GM23248 (cell line): ENCODE measurements around the gene NLGN4X. TPM values are rescaled to one million over a fixed set of nuclear protein-coding genes. Genes with fewer than 3 reads are reported as not detected.

ENCODE experiments used
- DNase-seq: peaks from one replicate; pipeline ENCODE4 v3.0.0-alpha.2; 2015
- H2AFZ ChIP-seq: fragments of 200-600 bp; sonication (generic); 2 replicates; pipeline ENCODE4 v1.6.1; 2016; ENCODE audit warnings: antibody characterized with exemption
- H3F3A ChIP-seq: fragments of 200-600 bp; sonication (generic); 2 replicates; pipeline ENCODE4 v1.6.1; 2016; ENCODE audit warnings: mild to moderate bottlenecking, antibody characterized with exemption, mixed run types; ENCODE audit not compliant: insufficient read depth
- H3K27ac ChIP-seq: fragments of 200-600 bp; sonication (generic); 2 replicates; pipeline ENCODE4 v1.5.1; 2016; ENCODE audit warnings: mild to moderate bottlenecking
- H3K27me3 ChIP-seq: fragments of 200-600 bp; sonication (generic); replicated peaks from 2 replicates; pipeline ENCODE4 v1.6.1; 2016; ENCODE audit warnings: mild to moderate bottlenecking; ENCODE audit not compliant: insufficient read depth
- H3K36me3 ChIP-seq: fragments of 200-600 bp; sonication (generic); 2 replicates; pipeline ENCODE4 v1.6.1; 2016; ENCODE audit warnings: low read depth, mild to moderate bottlenecking
- H3K4me1 ChIP-seq: fragments of 200-600 bp; sonication (generic); 2 replicates; pipeline ENCODE4 v1.6.1; 2016; ENCODE audit warnings: mild to moderate bottlenecking; ENCODE audit not compliant: insufficient read depth
- H3K4me2 ChIP-seq: fragments of 200-600 bp; sonication (generic); one replicate; pipeline ENCODE4 v1.6.1; 2016; ENCODE audit warnings: mild to moderate bottlenecking; ENCODE audit not compliant: unreplicated experiment
- H3K4me3 ChIP-seq: fragments of 200-600 bp; sonication (generic); 2 replicates; pipeline ENCODE4 v1.5.1; 2016; ENCODE audit warnings: mild to moderate bottlenecking
- H3K79me2 ChIP-seq: fragments of 200-600 bp; sonication (generic); 2 replicates; pipeline ENCODE4 v1.6.1; 2016; ENCODE audit warnings: mild to moderate bottlenecking; ENCODE audit not compliant: insufficient read depth
- H3K9ac ChIP-seq: fragments of 200-600 bp; sonication (generic); 2 replicates; pipeline ENCODE4 v1.6.1; 2016; ENCODE audit warnings: mild to moderate bottlenecking
- H3K9me2 ChIP-seq: fragments of 200-600 bp; sonication (generic); 2 replicates; pipeline ENCODE4 v1.6.1; 2016; ENCODE audit warnings: mixed run types, mild to moderate bottlenecking, moderate library complexity; ENCODE audit not compliant: insufficient read depth
- H3K9me3 ChIP-seq: fragments of 200-600 bp; sonication (generic); one replicate; pipeline ENCODE4 v1.6.1; 2017; ENCODE audit warnings: low read depth
- H4K20me1 ChIP-seq: fragments of 200-600 bp; sonication (generic); 2 replicates; pipeline ENCODE4 v1.6.0; 2016; ENCODE audit not compliant: insufficient read depth
- EZH2 ChIP-seq: fragments of 200-600 bp; sonication (generic); IDR thresholded peaks from 2 replicates; pipeline ENCODE4 v1.6.1; 2018; ENCODE audit warnings: antibody characterized with exemption, mild to moderate bottlenecking; ENCODE audit not compliant: insufficient read depth, poor library complexity, severe bottlenecking
- EZH2phosphoT487 ChIP-seq: fragments of 200-600 bp; sonication (generic); IDR thresholded peaks from 2 replicates; pipeline ENCODE4 v1.6.1; 2018; ENCODE audit warnings: antibody characterized with exemption, moderate library complexity, mild to moderate bottlenecking, low read depth; ENCODE audit not compliant: insufficient read depth
- WGBS, 2 experiments: methylation state at CpG; one replicate each; pipeline ENCODE4 v1.1.6; 2015 to 2017; ENCODE audit warnings: low lambda C conversion rate in 2 of 2, low coverage in 1 of 2; ENCODE audit errors: missing lambda C conversion rate in 2 of 2; 5-methylcytosine and 5-hydroxymethylcytosine counted together
- in situ Hi-C: fragments of 300-500 bp; cut with MboI; formaldehyde crosslinking; loops from 2 replicates; pipeline ENCODE4 v1.15.0; 2020
- polyA plus RNA-seq: library from polyadenylated mRNA; unstranded; fragments of >200 nt; fragmentation: Nextera tagmentation; extraction: Ambion mirVana; gene quantifications from 2 replicates; pipeline ENCODE4 v1.2.1, GENCODE V29; 2016
- total RNA-seq: library from RNA; depleted of rRNA; stranded (reverse); fragments of >200 nt; shearing (Covaris generic); gene quantifications from 2 replicates; pipeline ENCODE4 v1.2.3, GENCODE V29; 2014

The NLGN4X gene
- total and polyA plus RNA-seq, 2 experiments from 2014 or later, result not detected

DNA sequence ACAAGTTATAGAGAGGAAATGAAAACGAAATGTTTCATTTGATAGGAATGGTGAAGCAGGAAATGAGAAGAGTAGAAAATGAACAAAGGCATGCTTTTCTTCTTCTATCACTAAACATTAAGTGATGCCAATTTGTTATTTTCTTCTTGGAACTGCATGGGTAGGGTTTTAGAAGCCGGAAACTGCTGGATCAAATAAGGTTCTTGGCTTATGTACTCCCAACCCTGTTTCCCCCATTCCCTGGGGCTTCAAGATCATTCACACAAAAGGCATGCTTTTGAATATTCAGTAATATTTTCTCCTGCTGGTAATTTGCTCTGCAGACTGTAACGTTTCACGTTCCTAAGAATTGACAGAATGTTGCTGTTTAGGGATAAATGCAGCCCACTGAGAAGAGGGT is 224.1 kb downstream of the NLGN4X start:
- H3K36me3 ChIP-seq, result no peaks in the 10 kb centered on the region
- no peak for DNase-seq
- H3K27me3 ChIP-seq, result no peaks in the 10 kb centered on the region
- in situ Hi-C loops, result no loop called here
- no peak overlapping the region for H3K4me2 ChIP-seq
- TF ChIP-seq EZH2 (no peak), EZH2phosphoT487 (no peak)
- H3K79me2 ChIP-seq, result no peaks in the 10 kb centered on the region
- H3K4me1 ChIP-seq, result no peaks in the 10 kb centered on the region
- H3K9me3 ChIP-seq, result no peaks in the 10 kb centered on the region
- no peak overlapping the region for H3K9ac ChIP-seq
- H3K27ac ChIP-seq, result no peak overlapping the region
- H3K4me3 ChIP-seq, result no peak overlapping the region
- H2AFZ ChIP-seq, result no peak overlapping the region
- no peaks in the 10 kb centered on the region for H4K20me1 ChIP-seq
- WGBS, 2 experiments, result 0 to 6% methylated on average over 4 of the region's 4 CpGs
- no peaks in the 10 kb centered on the region for H3K9me2 ChIP-seq
- no peaks in the 10 kb centered on the region for H3F3A ChIP-seq

DNA sequence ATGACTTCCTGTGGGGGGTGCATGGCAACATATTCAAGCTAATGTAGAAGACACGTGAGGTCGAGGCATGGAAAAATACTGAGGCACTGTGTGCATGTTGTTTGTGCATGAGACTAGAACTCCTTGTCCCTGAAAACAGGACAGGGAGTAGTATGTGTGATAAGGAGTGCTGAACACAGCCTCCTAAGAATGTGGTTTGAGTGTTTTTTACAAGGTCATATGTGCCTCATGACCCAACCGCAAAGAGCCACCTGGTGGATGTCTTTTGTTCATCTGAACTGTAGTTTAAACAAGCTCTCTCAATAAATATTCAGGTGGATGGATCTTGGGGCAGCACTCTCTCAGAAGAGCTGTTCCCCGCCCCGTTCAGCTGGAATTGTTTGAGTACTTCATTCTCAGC is 226.6 kb downstream of the NLGN4X start:
- Histone ChIP-seq H2AFZ (no peak overlapping the region), H3K27me3 (no peaks in the 10 kb centered on the region), H3K27ac (no peak overlapping the region), H3K79me2 (no peaks in the 10 kb centered on the region), H3K36me3 (no peaks in the 10 kb centered on the region), H3K4me3 (no peak overlapping the region), H3K9me3 (no peaks in the 10 kb centered on the region), H3K4me2 (no peak overlapping the region), H3K9me2 (no peaks in the 10 kb centered on the region), H3K4me1 (no peaks in the 10 kb centered on the region), H3F3A (no peaks in the 10 kb centered on the region), H4K20me1 (no peaks in the 10 kb centered on the region), H3K9ac (no peak overlapping the region)
- WGBS, 2 experiments, result 27 to 43% methylated on average over 5 of the region's 5 CpGs
- TF ChIP-seq EZH2phosphoT487, result no peak
- no peak for TF ChIP-seq EZH2
- no peak for DNase-seq
- in situ Hi-C loops, result no loop called here

DNA sequence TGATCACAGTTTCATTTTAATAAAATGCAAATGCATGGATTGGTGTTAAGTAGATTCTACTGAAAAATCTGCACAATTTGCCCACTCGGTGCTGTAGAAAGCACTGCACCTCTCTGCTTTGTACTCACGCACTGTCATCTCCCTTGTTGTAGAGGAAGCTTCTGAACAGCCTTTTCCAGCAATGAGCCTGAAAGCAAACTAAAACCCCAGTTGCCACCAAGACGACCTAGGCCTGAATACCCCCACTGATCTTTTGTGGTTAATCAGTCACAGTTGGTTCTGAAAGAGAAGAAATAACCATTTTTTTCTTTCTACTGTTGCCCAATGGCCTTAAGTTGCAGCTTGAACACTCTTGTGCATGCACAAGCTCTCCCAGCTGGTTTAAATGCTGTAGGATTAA is 229.8 kb downstream of the NLGN4X start:
- Histone ChIP-seq H3K27me3 (no peaks in the 10 kb centered on the region), H4K20me1 (no peaks in the 10 kb centered on the region), H3K27ac (no peak overlapping the region), H2AFZ (no peak overlapping the region), H3K9ac (no peak overlapping the region), H3F3A (no peaks in the 10 kb centered on the region), H3K36me3 (no peaks in the 10 kb centered on the region), H3K4me3 (no peak overlapping the region), H3K79me2 (no peaks in the 10 kb centered on the region), H3K4me2 (no peak overlapping the region), H3K4me1 (no peaks in the 10 kb centered on the region), H3K9me2 (no peaks in the 10 kb centered on the region), H3K9me3 (no peaks in the 10 kb centered on the region)
- TF ChIP-seq EZH2 (no peak), EZH2phosphoT487 (no peak)
- in situ Hi-C loops, result no loop called here
- no peak for DNase-seq
- 6 to 7% methylated on average over 3 of the region's 3 CpGs for WGBS, 2 experiments

DNA sequence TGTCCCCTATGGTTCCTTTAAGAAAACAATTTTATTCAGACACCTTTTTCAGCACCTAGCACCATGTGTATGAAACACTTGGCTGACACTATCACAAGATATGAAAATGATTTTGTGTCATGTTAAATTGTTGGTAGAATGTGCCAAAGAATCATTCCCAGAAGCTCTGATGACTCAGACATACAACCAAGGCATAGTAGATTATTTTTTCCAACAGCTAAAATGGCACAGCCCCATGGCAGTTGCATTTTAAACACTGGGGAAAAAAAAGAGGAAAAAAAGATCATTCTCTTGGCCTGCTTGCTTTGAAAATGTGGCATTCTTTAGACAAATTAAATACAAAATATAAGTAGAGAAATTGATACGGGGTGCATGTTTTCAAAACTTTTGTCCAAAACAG is 230.2 kb downstream of the NLGN4X start:
- no peaks in the 10 kb centered on the region for H3K9me2 ChIP-seq
- H3K79me2 ChIP-seq, result no peaks in the 10 kb centered on the region
- H3K27ac ChIP-seq, result no peak overlapping the region
- H3K4me2 ChIP-seq, result no peak overlapping the region
- no peaks in the 10 kb centered on the region for H3K27me3 ChIP-seq
- DNase-seq, result no peak
- H3K9ac ChIP-seq, result no peak overlapping the region
- no peaks in the 10 kb centered on the region for H3F3A ChIP-seq
- H2AFZ ChIP-seq, result no peak overlapping the region
- H4K20me1 ChIP-seq, result no peaks in the 10 kb centered on the region
- H3K4me1 ChIP-seq, result no peaks in the 10 kb centered on the region
- no peaks in the 10 kb centered on the region for H3K36me3 ChIP-seq
- in situ Hi-C loops, result no loop called here
- 0% methylated on average over 1 of the region's 1 CpG for WGBS, 2 experiments
- TF ChIP-seq EZH2, result no peak
- TF ChIP-seq EZH2phosphoT487, result no peak
- no peak overlapping the region for H3K4me3 ChIP-seq
- no peaks in the 10 kb centered on the region for H3K9me3 ChIP-seq

DNA sequence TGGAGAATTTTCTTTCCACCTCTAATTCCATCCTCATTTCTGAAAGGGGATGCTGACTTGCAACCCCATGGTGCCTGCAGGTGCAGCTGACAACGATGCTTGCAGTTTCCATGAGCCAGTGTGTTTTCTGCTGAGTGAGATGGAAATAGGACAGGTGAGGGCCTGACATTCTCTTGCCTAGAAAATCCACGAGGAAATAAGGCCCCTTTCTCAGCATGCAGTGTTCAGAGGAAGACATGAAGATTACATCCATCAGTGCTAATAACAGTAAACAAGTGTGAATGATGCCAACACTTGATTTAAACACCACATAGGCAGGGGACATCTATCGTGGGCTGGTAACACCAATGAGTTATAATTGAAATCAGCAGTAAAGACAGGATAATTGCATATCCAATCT is 237.3 kb downstream of the NLGN4X start:
- in situ Hi-C loops, result no loop called here
- no peak for TF ChIP-seq EZH2
- no peak for TF ChIP-seq EZH2phosphoT487
- Histone ChIP-seq H4K20me1 (no peaks in the 10 kb centered on the region), H3K36me3 (no peaks in the 10 kb centered on the region), H3K4me3 (no peak overlapping the region), H3K27ac (no peak overlapping the region), H3K79me2 (no peaks in the 10 kb centered on the region), H3F3A (no peaks in the 10 kb centered on the region), H3K9ac (no peak overlapping the region), H3K9me2 (no peaks in the 10 kb centered on the region), H3K4me1 (no peaks in the 10 kb centered on the region), H3K27me3 (no peaks in the 10 kb centered on the region), H3K9me3 (no peaks in the 10 kb centered on the region), H2AFZ (no peak overlapping the region), H3K4me2 (no peak overlapping the region)
- DNase-seq, result no peak
- 4 to 5% methylated on average over 2 to 3 of the region's 3 CpGs for WGBS, 2 experiments
